Measurements from ENCODE around the gene HMX1.

Gene HMX1

GRCh38 chr4:8891646-8892555, 20.3 kb upstream of the HMX1 start:
- no peak for DNase-seq

GRCh38 chr4:8891255-8891645, 19.6 kb upstream of the HMX1 start:
- no peak for DNase-seq

DNA sequence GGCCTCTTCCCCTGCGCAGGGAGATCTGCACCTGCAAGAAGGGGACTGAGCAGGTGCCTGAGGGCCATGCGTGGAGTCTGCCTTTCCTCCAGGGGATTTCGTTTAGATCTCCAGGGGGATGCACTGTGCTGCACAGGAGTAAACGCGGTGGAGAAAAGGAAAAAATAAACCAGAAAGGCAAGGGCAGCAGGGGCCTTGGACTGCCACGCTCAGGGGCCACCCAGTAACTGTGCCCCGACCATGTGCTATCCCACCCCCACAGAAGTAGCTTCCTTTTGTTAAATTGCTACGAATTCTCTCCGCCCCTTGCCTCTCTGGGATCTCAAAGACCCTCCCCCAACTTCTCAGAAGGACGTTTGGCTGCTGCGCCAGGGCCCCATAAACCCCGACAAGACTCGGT, 17.2 kb upstream of the HMX1 start:
- DNase-seq, result no peak

- no peak for DNase-seq
Observed at GRCh38 chr4:8886612-8887406, 15.2 kb upstream of the HMX1 start.

- DNase-seq, result no peak
Observed at GRCh38 chr4:8882239-8882638, 10.6 kb upstream of the HMX1 start.

GRCh38 chr4:8880851-8881250, 9.2 kb upstream of the HMX1 start:
- DNase-seq, result no peak

GRCh38 chr4:8879574-8879973, 7.9 kb upstream of the HMX1 start:
- no peak for DNase-seq

DNA sequence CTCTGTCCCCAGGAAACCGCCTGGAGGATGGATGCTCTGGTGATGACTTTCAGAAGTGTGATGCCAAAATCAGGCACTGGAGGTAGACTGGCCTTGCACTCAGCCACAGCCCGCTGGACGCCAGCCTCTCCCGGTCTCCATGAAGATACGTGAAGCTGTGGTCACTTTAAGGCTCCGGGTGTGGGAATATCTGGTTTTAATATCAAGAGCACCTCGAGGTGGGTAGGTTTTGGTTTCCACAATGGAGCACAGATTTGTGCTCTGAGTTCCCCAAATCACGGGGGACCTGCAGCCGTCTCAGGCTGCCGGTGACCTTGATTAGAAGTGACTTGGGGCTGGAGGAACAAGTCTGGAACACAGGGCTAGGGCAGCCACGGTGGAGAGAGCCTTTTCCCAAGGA, 6.8 kb upstream of the HMX1 start:
- DNase-seq, result no peak

DNA sequence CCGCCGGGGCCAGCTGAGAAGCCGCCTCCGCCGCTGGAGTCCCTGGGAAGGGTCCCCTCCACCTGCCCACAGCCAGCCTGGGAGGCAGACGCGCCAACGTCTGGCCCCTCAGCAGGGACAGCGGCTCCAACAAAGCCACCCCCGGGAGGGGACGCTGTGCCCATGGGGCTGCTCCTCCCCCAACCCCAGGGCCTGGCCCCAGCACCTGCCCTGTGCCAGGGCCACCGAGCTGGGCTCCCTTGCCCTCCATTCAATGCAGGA, 6.1 kb upstream of the HMX1 start:
- DNase-seq, result no peak

GRCh38 chr4:8876982-8877779, 5.5 kb upstream of the HMX1 start:
- no peak for DNase-seq

DNA sequence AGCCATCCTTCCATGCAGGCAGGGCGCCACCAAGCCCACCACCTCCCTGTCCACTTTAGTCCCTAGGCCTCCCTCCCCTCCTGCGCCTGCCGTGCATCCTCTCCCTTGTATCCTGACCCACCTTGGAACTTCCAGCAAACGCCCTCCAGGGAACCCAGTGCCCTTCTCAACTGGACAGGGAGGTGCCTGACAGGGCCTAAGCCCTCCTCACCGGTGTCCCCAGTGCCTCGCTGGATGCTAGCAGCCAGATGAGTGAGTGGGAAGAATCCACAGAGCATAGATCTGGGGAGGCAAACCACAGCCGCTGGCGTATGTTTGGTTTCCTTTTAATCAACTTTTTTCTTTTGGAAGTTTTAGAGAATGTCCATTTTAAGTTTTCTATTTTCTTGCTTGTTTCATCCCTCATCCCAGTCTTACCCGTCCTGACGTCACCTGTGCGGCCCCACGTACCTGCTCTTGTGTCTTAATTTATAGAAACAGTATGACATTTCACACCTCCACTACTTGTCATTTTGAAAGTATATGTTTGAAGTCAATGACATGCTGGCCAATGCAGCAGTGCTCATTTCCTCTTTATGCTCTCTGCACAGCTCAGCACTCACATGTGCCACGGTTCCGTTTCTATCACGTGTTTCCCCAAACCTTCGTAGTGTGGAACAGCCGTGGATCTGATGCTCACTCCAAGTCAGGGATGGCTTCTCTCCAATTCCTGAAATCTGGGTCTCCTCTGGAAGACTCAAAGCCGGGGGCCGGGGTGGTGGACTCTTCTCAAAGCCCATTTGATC, 3.4 kb upstream of the HMX1 start:
- no peak for DNase-seq

- no peak for DNase-seq
Observed at GRCh38 chr4:8874003-8874895, 2.6 kb upstream of the HMX1 start.

DNA sequence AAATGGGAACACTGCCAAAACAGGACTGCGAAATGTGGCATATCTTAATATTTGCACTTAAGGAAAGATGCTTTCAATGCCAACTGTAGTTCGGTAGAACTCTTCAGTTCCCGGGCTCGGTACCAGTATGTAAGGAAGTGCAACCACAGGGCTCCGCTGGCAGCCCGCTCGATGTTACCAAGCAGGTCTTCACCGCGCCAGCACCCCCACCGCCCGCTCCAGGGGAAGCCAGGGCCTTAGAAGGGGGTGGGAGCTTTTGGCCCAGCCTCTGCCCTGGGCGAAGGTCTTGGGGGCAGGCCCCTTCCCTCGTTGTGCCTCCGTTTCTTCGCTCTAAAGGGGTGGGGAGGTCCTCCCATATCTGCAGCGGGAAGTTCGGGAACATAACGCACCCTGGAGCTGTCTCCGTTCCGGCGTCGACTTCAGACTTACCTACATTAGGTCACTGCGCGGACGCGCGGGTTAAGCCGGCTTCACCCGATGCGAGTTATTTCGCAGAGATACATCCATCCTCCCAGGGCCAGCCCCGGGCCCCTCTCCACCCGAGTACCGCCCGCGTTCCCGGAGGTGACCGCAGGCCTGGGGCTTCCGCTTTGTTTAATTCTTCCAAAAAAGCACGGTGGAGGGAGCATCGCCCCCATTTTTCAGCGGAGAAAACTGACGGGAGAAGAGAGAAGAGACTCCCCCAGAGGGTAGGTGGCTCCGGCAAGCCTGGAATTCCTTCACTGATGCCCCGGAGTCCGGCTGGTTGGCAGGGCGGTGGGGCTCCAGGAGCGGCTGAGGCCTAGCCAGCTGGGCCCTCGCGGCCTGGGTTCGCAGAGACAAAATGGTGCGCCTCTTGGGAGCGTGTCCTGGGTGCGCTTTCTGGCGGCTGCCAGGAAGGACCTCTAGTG, 1.0 kb upstream of the HMX1 start:
- no peak for DNase-seq

GRCh38 chr4:8870647-8871416, 807 bp downstream of the HMX1 start:
- DNase-seq, result no peak

DNA sequence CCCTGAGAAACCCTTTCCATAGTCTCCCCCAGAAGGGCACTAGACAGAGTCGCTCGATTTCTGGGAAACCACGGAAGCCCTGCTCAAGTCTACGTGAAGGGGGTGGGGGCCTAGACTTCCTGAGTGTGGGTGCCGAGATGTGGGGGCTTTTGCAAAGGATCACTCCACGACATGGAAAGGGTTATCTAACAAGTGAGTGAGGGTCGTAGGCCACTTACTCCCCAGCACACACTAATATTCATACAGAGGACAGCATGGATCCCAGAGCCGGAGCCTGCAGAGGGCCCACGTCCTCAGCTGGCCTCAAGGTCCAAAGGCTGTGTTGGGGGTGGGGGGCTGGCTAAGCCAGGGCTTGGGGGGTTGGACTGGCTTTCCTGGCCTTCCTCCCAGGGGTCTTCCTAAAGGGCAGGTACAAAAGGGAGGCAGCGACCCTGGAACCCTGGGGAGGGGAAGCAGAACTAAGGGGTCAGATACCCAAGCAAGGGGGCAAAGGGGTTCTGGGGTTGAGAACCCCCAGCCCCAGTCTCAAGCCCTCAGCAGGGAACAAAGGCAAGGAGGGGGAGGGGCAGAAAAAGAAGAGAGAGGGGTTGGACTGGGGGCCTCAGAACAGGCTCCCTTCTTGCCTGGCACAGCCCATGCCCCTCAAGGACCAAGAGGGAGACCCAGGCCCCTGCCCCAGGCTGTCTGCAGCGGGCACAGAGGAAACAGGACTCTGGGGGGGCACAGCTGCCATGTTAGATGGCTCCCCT, 1.6 kb downstream of the HMX1 start:
- DNase-seq, result no peak

DNA sequence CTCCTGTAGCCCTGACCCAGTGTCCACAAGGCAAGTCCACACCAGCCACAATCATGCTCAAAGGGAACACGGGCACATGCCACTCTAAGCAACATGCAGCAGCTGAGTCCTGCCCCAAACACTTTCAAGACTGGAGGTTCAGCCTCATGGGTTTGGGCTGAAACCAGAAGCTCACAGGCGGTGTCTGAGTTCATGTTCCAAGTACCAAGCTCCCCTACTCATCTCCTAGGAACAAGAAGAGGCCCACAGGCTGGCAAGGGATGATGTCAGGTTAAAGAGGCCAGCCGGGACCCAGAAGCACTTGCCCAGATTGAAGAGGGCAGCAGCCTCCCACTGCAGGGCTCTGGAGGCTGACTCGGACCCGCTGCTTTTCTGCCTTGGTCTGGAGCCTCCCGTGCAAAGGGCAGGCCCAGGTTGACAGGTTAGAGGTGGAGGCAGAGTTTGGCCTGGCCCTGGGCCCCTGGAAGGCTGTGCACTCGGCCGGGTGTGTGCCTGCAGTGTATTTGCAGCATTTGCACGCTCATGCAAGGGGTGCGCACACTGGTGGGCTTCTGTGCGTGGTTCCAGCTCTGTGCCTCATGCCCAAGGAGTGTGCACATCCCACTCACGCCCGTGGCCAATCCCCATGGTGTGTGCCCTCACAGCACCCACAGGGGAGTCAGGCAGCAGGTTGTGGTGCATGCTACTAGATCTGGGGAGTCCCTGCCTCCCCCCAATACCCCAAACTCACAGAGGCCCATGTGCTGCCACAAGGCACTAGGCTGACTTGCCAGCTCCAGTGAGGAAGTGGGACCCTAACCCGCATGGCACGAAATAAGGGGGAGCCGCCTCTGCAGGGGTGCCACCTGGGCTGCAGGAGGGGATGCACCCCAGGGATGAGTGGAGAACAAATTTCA, 2.4 kb downstream of the HMX1 start:
- DNase-seq, result no peak

DNA sequence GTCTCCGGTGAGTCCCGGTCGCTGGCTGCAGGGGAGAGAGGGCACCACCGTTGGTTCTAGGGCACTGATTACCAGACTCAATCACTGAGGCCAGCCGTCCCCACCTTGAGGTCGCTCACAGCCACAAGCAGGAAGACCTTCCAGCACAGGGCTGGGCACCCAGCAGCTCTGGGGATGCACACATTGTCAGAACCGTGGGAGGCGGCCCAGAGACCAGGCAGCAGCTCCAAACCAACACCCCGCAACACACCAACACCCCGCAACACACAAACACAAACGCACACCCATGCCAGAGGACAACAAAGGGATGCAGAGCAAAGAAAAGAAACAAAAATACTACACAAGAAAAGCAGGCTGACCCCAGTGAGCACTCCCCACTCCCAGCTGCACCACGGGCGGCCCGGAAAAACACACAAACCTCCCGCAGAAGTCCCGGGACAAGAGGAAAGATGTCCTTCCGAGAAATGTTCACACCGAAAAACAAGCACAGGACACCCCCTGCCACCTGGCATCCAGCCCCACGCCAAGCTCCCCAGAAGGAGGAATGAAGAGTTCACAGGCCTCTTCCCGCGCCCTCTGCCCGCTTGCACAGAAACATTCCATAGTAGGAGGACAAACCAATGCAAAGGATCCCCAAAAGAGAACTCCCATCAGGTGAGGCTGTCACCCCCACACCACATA, 3.2 kb downstream of the HMX1 start:
- no peak for DNase-seq

Measured in CD4-positive, alpha-beta T cell treated with Interleukin-17A for 1 hour (primary cell).